HG03095 (cell line): ENCODE measurements around the gene DYNC2I2.
"Not testable (repeated sequence)": the region's sequence is repeated elsewhere in the genome, so short reads cannot be mapped to it uniquely, and the experiment has no call there.

Experiments
- ATAC-seq: cut with Tn5 transposase; IDR thresholded peaks from one replicate; pipeline ENCODE4 v1.9.1; 2021; ENCODE audit warnings: moderate library complexity; ENCODE audit not compliant: unreplicated experiment

DYNC2I2 gene

DNA sequence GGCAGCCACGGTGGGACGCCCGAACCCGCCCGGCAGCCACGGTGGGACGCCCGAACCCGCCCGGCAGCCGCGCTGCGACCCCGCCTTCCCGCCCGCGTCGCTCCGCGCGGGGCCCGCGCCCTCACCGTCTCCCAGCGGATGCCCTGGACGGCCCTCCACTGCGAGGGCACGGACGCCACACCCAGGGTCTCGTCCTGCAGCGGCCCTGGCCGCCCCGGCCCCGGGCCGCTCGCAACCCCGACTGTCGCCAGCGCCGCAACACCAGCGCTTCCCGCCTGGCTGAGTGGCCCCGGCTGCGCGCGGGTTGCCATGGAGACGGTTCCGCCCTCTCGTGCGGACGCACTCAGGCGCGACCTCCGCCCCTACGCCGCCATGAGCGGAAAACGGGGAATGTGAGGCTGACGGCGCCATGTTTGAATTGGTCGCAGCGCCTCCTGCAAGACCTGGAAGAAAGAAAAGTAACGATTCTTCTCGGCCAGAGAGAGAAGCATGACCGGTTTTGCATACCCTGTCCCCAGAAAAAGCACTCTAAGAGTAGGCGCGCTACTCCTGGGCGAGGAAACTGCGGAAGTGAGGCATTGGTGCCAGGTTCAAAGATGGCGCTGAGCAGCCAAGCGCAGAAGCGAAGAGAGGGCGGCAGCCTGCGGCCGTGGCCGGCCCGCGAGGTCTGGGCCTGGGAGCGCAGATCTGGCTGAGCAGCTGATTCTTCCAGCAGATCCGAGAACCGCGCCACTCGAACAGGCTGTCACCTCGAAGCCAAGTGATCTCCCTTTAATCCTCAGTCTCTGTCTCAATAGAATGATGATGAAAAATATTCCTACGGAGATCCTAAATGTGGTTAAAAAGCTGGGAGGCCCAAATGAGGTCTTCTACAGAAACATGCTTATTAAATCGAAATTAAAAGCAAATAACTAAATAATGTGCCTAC, at the start of gene DYNC2I2:
Gene DYNC2I2 (minus strand): TSS at position 432 of the 928 bp plus-strand sequence. CDS start 121 bp downstream, at position 311.
- peak; percentile 45 for ATAC-seq

DNA sequence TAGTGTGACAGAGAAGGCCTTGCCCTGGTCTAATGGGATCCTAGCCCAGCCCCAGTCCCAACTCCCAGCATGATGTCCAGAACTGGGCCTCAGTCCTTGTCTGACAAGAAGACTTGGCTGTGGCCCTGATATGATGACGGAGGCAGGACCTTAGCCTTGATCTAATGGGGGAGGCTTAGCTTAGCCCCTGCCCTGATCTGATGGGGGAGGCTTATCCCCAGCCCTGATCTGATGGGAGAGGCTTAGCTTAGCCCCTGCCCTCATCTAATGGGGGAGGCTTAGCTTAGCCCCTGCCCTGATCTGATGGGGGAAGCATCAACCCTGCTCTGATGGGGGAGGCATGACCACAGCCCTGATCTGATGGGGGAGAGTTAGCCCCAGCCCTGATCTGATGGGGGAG, 49.4 kb upstream of the DYNC2I2 start:
- no peak for ATAC-seq

DNA sequence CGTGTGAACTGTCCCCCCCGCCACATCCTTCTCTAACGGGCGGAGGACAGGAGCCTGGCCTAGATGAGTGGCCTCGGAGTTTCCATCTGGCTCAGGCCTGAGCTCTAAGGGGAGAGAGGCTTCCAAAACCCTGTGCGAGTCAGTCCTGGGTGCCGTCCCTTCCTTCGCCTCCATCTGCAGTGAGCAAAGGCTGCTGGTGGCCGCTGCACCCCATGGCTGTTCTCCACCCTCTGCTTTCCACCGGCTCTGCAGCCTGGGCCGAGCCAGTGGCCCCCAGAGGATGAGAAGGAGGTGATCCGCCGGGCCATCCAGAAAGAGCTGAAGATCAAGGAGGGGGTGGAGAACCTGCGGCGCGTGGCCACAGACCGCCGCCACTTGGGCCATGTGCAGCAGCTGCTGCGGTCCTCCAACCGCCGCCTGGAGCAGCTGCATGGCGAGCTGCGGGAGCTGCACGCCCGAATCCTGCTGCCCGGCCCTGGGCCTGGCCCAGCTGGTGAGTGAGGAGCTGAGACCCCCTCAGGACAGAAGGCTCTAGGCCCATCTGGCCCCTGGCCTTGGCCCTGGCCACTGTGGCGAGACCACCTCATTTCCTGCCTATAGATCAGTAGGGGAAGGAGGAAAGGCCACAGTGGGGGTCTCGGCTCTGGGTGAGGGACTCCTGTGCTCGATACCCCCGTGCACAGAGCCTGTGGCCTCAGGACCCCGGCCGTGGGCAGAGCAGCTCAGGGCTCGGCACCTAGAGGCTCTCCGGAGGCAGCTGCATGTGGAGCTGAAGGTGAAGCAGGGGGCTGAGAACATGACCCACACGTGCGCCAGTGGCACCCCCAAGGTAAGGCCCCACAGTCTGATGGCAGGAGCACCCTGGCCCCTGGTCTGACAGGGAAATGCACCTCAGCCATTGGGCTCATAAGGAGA, 48.7 kb upstream of the DYNC2I2 start:
- no peak for ATAC-seq

DNA sequence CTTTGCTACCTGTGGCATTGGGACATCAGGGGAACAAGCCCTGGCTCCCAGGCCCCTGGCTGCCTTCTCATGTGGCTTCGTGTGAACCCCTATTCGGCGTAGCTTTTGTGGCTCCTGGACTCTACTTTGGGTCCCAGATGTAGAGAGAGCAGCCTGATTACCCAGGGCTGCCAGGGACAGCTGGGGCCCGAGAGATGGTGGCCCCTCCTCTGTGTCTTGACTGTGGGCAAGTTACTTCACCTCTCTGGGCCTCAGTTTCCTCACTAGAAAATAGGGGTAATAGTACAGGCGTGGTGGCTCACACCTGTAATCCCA, 47.7 kb upstream of the DYNC2I2 start:
- ATAC-seq, result no peak

DNA sequence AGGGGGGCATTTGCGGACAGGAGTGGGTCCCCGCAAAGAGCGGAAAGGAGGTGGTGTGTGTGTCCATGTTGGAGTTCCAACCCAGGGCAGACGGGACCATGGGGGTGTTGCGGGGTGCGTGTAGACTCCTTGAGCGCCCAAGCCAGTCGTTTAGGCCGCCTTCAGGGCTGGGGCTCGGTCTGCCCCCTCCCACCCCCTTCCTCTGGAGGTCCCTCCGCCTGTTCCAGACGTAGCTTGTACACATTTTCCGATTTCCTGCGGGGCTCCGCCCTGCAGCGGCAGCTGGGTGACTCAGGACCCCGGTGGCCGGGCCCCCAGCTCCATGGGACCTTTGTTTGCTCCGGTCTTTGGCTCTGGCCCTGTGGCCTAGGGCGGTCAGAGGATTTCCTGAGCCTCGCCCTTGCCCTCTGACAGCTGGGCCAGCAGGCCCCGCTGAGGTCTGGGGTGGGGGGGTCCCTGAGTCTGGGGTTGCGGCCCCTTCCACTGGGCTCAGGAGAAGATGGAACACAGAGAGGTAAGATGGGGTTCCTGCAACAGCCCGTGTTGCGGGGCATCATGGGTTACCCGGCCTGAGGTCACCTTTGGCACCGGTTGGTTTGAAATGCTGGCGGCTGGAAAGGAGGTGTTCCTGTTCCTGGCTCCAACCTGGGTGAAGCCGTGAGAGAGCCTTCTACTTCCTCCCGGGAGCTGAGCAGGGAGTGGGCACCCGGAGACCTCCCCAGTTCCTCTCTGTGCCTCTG, 47.1 kb upstream of the DYNC2I2 start:
- ATAC-seq, result no peak

DNA sequence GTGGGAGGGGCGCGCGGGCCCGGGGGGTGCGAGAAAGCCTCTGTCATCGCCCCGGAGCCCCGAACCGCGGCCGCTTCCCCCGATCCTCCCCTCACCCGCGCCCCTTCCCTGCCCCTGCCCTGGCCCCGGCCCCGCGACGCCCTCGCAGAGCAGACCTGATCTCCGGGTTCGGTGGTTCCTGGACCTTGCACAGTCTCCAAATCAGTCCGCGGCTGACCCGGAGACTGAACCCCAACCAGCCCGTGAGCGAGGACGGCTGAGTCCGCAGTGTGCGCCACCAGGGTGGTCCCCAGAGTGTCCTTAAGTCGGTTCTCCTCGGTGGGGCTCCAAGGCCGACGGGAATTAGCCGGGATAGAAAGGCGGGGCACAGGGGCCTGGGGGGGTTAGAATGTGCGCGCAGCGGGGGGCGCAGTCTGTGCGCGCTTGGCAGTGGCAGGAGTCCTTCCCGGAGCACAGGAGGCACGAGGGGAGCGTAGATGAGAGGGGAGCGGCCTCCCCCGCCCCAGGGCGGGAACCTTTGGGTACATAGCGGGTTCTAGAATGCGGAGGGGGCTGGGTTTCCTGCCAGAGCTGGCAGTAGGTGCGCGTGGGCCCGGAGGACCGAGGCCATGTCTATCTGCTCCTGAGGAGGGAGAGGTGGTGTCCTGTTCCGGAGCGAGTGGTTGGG, 46.4 kb upstream of the DYNC2I2 start:
- no peak for ATAC-seq

DNA sequence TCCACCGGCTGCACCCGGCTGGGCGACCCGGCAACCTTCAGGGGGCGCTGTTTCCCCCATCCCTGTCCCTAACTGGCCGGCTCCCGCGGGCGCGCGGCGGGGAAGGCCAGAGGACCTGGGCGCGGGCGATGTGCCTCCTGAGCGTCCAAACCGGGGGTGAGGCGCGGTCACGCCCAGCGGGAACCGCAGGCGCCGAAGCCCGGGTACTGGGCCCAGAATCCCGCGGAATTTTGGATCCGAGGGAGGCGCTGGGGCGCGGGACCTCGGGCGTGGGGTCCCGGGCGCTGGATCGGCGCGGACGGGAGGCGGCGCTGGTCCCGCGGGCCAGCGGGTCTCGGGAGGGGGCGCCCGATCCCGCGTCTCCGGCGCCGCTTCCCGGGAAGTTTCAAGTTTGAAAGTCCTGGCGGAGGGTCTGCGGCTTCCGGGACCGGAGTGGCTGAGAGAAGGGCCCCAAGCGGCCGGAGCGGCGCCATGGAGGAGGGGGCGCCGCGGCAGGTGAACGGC, 45.9 kb upstream of the DYNC2I2 start, which contains the start of gene PKN3:
Gene PKN3 (plus strand): TSS at position 59 of the 504 bp plus-strand sequence. CDS start 413 bp downstream, at position 472.
- peak; percentile 66 for ATAC-seq

DNA sequence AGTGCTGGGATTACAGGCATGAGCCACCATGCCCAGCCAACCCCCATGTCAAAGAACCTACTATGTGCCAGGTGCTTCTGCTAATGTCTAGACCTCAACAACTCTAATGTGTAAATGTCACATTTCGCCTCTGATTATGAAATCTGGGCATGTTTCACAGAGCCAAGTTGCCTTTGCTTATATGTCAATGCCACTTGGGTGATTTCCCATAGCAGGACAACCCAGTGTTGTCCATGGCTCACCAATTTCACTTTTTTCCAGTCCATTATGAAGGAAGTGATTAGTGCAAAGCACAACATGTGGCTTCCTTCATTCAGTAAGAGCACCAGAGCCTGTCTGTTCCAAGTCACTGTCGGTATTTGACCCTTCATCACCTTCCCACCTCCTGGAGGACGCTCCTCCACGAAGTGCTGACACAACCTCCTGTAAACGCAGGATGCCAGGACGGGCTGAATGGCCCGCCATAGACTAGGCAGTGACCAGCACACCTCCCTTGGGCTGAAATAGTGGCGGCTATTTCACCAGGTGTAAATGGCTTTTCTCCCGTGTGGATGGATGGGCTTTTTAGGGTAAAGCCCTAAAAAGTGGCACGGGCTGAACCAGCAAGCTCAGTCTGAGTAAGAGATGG, 44.7 kb upstream of the DYNC2I2 start:
- ATAC-seq, result no peak

DNA sequence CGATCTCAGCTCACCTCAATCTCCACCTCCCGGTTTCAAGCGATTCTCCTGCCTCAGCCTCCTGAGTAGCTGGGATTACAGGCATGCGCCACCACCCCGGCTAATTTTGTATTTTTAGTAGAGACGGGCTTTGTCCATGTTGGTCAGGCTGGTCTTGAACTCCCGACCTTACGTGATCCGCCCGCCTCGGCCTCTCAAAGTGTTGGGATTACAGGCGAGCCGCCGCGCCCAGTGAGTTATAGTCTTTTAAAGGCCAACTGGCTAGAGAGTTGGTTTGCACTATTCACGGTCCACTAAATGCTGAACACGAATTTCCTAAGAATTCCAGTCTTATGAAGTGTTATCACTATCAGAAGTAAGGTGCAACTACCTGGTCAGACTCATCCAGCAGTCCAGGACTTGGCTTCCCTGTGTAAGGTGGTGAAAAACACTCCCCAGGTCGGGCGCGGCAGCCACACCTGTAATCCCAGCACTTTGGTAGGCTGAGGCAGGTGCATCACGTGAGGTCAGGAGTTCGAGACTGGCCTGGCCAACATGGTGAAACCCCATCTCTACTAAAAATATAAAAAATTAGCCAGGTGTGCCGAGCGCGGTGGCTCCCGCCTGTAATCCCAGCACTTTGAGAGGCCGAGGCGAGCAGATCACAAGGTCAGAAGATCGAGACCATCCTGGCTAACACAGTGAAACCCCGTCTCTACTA, 42.6 kb upstream of the DYNC2I2 start:
- not testable (repeated sequence) for ATAC-seq

DNA sequence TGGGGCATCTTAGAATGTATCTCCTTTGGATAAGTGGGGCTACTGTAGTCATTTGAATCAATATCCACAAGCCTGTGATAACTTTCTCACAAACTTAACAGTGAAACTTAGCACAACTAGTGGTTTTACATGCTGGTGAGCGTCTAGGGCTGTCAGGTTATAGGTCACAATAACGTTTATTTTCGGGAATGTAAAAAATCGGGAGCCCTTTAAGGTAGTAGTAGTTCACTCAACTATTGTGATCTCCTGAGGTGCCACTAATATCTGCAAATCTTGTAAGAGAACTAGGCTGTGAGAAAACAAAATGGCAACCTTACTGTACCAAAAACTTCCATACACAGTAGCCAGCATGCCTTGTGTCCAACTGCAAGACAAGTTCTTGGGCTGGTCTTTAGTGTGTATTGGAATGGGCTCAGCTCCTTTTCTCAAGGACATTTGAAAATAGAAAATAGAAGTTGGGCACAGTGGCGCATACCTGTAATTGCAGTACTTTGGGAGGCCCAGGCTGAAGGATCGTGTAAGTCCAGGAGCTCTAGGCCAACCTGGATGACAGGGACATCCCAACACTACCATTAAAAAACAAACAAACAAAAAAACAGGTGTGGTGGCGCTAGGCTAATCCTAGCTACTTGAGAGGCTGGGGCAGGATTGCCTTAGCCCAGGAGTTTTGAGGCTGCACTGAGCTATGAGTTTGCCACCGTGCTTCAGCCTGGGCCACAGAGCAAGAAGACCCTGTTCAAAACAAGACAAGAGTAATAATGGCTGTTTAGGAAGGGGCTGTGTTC, 40.5 kb upstream of the DYNC2I2 start:
- no peak for ATAC-seq

DNA sequence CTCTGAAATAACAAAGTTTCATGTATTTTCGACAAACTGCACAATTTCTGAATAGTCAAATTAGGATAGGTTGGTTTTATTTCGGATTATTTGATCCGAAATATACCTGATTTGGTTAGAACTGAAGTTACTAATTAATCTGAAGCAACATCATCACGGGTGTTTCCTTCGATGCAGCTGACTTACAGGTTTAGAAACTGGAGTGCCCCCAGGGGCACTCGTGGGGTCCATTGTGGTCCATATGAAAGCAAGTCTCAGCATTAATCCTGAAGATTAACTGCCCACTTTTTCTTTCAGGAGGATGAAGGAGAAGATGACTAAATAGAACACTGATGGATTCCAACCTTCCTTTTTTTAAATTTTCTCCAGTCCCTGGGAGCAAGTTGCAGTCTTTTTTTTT, 37.7 kb upstream of the DYNC2I2 start:
- no peak for ATAC-seq

DNA sequence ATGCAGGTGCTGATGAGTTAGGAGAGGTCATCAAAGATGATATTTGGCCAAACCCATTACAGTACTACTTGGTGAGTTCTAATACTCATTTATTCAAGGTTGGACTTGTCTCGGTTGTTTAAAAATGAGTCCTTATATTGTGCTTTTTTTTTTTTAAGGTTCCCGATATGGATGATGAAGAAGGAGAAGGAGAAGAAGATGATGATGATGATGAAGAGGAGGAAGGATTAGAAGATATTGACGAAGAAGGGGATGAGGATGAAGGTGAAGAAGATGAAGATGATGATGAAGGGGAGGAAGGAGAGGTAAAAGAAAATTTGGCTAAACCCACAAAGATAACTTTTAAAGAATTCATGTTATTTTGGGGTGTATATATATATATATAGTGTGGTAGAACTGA, 37.1 kb upstream of the DYNC2I2 start:
- ATAC-seq, result not testable (repeated sequence)

DNA sequence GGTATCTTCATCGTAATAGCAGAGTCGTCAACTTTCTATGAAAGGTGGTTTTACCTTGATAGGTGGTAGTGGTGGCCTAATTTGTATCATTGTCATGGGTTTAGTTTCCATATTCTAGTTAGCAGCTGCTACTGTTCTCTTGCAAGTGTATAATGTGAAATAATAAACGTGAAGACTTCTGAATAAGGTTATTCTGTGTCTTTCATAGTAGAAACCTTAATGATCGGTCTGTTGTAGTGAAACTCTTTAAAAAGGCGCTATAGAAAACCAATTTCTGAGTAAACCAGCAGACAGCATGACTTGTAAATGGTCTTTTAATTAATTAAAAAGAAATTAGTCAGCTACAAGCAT, 34.0 kb upstream of the DYNC2I2 start:
- ATAC-seq, result no peak

DNA sequence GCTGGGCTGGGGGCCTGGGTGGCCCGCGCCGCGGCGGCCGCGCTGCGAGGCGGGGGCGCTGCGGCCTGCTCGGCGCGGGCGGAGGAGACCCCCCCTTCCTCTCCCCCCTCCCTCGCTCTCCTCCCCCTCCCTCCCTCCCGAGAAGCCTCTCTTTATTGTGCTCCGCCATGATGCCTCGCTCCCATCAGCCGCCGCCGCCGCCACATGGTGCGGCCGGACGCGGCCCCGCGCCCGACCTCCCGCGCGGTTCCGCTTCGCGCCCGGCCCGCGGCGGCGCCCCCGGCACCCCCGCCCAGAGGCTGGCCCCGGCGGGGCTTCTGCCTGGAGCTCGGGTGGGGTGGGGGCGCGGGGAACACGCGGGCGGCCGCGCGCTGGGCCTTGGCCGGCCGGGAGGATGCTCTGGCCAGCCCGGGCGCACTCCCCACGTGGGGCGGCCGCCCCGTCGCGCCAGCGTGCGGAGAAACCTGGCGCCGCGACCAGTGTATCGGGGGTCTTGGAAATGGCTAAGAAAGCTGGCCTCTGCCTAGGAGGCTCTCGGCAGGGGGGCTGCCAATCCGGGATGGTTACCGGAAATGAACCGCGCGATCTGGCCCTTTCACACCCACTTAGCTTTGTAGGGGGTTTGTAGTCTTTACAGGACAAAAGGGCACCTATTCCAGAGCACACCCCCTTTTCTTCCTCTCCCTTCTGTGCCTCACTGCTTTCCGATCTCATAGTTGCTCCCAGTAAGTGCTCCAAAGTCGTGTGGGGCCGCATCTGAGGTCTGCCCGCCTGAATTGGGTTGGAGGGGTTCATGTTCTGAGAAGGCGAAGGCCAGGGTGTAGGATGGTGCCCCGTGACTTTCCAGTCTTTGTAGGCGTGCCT, 33.4 kb upstream of the DYNC2I2 start:
- ATAC-seq, result no peak

DNA sequence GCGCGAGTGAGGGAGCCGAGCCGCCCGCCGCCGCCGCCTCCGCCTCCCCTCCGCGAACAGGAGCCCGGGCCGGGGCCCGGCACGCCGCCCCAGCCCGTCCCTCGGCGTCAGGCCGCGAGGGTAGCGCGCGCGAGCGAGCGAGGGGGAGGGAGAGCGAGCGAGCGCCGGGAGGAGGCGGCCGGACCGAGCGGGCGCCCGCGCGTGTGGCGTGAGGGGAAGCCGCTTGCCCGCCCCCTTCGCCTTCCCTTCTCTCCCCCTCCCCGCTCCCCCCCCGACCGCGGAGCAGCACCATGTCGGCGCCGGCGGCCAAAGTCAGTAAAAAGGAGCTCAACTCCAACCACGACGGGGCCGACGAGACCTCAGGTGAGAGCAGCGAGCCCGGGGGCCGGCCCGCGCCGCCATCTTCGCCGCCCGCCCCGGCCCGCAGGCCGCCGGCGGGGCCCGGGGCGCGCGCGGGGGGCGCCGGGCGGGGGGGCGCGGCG, 32.7 kb upstream of the DYNC2I2 start:
- ATAC-seq, result peak; percentile 9

DNA sequence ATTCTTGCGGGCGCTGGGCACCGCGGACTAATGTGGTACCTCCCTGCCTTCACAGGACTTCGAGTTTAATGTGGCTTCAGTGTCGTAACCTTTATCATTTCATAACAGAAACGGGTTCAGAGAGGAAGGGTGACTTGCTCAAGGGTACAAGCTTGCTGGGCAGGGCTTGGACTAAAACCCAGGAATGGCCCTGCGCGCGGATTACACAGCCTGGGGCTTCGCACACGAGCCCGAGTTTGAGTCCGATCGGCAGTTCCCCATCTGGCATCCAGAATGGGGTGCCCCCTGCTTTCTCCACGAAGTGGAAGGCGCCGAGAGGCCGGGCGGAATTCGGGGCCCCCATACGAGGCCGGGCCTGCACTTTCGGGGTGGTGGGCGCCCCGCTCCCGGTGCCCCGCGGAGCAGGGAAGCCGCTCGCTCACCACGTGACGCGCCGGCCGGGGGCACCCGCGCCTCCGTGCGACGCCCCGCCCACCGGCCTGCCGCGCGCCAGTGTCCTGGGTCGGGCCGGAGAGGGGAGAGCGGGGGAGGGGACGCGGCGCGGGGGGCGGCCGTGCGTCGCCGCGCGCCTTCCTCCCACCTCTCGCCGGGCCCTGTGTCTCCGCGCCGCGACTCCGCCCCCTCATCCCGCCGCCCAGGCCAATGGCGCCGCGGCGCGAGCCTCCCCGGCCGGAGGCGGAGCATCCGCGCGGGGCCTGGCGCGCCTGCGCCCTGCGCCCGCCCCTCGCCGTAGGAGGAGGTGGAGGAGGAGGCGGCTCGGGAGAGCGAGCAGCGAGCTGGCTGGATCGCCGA, 32.0 kb upstream of the DYNC2I2 start, which contains the start of gene SET:
Gene SET (plus strand): TSS at position 722 of the 792 bp plus-strand sequence. CDS start 361 bp downstream, outside the sequence.
- ATAC-seq, result peak; percentile 54
